Mucosa of rectum (tissue), 2 donors: ENCODE measurements around the gene ARHGAP32.
"Not testable (repeated sequence)": the region's sequence is repeated elsewhere in the genome, so short reads cannot be mapped to it uniquely, and the experiment has no call there.

Source experiments
- H3K27ac ChIP-seq, 2 donors: one replicate each; pipeline ENCODE4 v1.7.0; 2013; ENCODE audit warnings: inconsistent platforms in 2 of 2, low read depth in 2 of 2, low read length in 2 of 2
- H3K27me3 ChIP-seq, 2 donors: one replicate each; pipeline ENCODE4 v1.7.0; 2013; ENCODE audit warnings: low read length in 2 of 2; ENCODE audit not compliant: control insufficient read depth in 2 of 2, insufficient read depth in 2 of 2
- H3K36me3 ChIP-seq, 2 donors: one replicate each; pipeline ENCODE4 v1.7.0; 2013; ENCODE audit warnings: low read length in 2 of 2; ENCODE audit not compliant: control insufficient read depth in 2 of 2, insufficient read depth in 2 of 2
- H3K4me1 ChIP-seq, 2 donors: one replicate each; pipeline ENCODE4 v1.7.0; 2013; ENCODE audit warnings: low read length in 2 of 2, mild to moderate bottlenecking in 1 of 2; ENCODE audit not compliant: control insufficient read depth in 2 of 2, insufficient read depth in 2 of 2
- H3K4me3 ChIP-seq, 2 donors: one replicate each; pipeline ENCODE4 v1.7.0; 2013; ENCODE audit warnings: low read length in 2 of 2
- H3K9ac ChIP-seq, 2 donors: one replicate each; pipeline ENCODE4 v1.7.0; 2013; ENCODE audit warnings: low read length in 2 of 2, low read depth in 1 of 2, mild to moderate bottlenecking in 1 of 2
- H3K9me3 ChIP-seq, 2 donors: one replicate each; pipeline ENCODE4 v1.7.0; 2013; ENCODE audit warnings: low read length in 2 of 2; ENCODE audit not compliant: control insufficient read depth in 2 of 2
- donor health status: healthy.
- donor health status: Normal muscosa, but diverticular disease.

Gene ARHGAP32

GRCh38 chr11:129157080-129157479 is 35.0 kb downstream of the ARHGAP32 start:
- H3K4me1 ChIP-seq, H3K4me3 ChIP-seq, H3K9ac ChIP-seq, H3K9me3 ChIP-seq, H3K36me3 ChIP-seq, H3K27me3 ChIP-seq, H3K27ac ChIP-seq: not testable (repeated sequence)

DNA sequence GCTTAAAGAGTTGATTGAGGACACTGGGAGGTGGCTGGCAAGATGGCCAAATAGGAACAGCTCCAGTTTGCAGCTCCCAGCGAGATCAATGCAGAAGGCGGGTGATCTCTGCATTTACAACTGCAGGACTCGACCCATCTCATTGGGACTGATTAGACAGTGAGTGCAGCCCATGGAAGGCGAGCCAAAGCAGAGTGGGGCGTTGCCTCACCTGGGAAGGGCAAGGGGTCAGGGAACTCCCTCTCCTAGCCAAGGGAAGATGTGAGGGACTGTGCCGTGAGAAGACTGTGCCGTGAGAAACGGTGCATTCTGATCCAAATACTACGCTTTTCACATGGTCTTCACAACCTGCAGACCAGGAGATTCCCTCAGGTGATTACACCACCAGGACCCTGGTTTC is 36.4 kb downstream of the ARHGAP32 start:
- no peaks in the 10 kb centered on the region for H3K27me3 ChIP-seq
- no peaks in the 10 kb centered on the region for H3K9me3 ChIP-seq
- H3K4me3 ChIP-seq = no peak overlapping the region
- H3K36me3 ChIP-seq = peaks cover 0 to 2% of the 10 kb centered on the region in 2 donors
- H3K27ac ChIP-seq = no peak overlapping the region
- no peaks in the 10 kb centered on the region for H3K4me1 ChIP-seq
- no peak overlapping the region for H3K9ac ChIP-seq

- no peak overlapping the region for H3K27ac ChIP-seq
- H3K4me1 ChIP-seq = peaks cover 0 to 2% of the 10 kb centered on the region in 2 donors
- H3K27me3 ChIP-seq = no peaks in the 10 kb centered on the region
- no peaks in the 10 kb centered on the region for H3K36me3 ChIP-seq
- no peak overlapping the region for H3K4me3 ChIP-seq
- no peak overlapping the region for H3K9ac ChIP-seq
- no peaks in the 10 kb centered on the region for H3K9me3 ChIP-seq
Measured at GRCh38 chr11:129148487-129148886, 43.6 kb downstream of the ARHGAP32 start.

- Histone ChIP-seq H3K36me3 (no peaks in the 10 kb centered on the region), H3K4me3 (no peak overlapping the region), H3K9me3 (no peaks in the 10 kb centered on the region), H3K27me3 (no peaks in the 10 kb centered on the region), H3K27ac (no peak overlapping the region), H3K9ac (no peak overlapping the region), H3K4me1 (peaks cover 0 to 5% of the 10 kb centered on the region in 2 donors)
Measured at GRCh38 chr11:129146191-129146590, 45.9 kb downstream of the ARHGAP32 start.

DNA sequence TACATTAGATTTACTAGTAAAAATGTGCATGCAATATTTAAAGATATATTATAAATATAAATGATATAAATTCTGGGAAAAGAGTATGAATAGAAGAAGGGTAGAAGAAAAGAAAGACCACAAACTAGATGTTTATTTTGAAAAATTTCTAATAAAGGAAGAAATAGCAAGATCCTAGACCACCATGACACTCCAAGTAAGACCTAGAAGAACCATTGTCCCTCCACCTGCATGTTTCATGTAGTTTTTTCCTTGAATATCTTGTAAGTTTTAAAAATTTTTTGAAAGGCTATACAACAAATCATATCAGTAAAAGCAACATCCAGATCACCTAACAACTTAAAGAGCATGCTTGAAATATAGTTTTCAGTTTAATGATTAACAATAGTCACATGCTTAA is 46.8 kb downstream of the ARHGAP32 start:
- Histone ChIP-seq H3K36me3 (no peaks in the 10 kb centered on the region), H3K27me3 (no peaks in the 10 kb centered on the region), H3K9me3 (no peaks in the 10 kb centered on the region), H3K27ac (no peak overlapping the region), H3K9ac (no peak overlapping the region), H3K4me1 (peaks cover 0 to 5% of the 10 kb centered on the region in 2 donors), H3K4me3 (no peak overlapping the region)

- Histone ChIP-seq H3K36me3 (no peaks in the 10 kb centered on the region), H3K4me1 (peaks cover 0 to 5% of the 10 kb centered on the region in 2 donors), H3K9ac (no peak overlapping the region), H3K27me3 (no peaks in the 10 kb centered on the region), H3K4me3 (no peak overlapping the region), H3K9me3 (no peaks in the 10 kb centered on the region), H3K27ac (no peak overlapping the region)
Measured at GRCh38 chr11:129144256-129144655, 47.9 kb downstream of the ARHGAP32 start.

- H3K4me1 ChIP-seq = peaks cover 0 to 5% of the 10 kb centered on the region in 2 donors
- H3K27ac ChIP-seq = no peak overlapping the region
- no peaks in the 10 kb centered on the region for H3K27me3 ChIP-seq
Measured at GRCh38 chr11:129143335-129143734, 48.8 kb downstream of the ARHGAP32 start.

GRCh38 chr11:129141748-129142523 is 50.2 kb downstream of the ARHGAP32 start:
- no peaks in the 10 kb centered on the region for H3K36me3 ChIP-seq
- no peak overlapping the region for H3K4me3 ChIP-seq
- no peak overlapping the region for H3K27ac ChIP-seq
- H3K27me3 ChIP-seq = no peaks in the 10 kb centered on the region
- H3K4me1 ChIP-seq = peaks cover 0 to 3% of the 10 kb centered on the region in 2 donors
- H3K9ac ChIP-seq = no peak overlapping the region
- no peaks in the 10 kb centered on the region for H3K9me3 ChIP-seq

More at GRCh38 chr11:129143335-129143734, 48.8 kb downstream of the ARHGAP32 start:
- Histone ChIP-seq H3K36me3 (no peaks in the 10 kb centered on the region), H3K9me3 (no peaks in the 10 kb centered on the region), H3K4me3 (no peak overlapping the region), H3K9ac (no peak overlapping the region)

GRCh38 chr11:129131316-129131715 is 60.8 kb downstream of the ARHGAP32 start:
- no peaks in the 10 kb centered on the region for H3K36me3 ChIP-seq
- H3K9ac ChIP-seq = no peak overlapping the region
- H3K4me3 ChIP-seq = no peak overlapping the region
- H3K27me3 ChIP-seq = no peaks in the 10 kb centered on the region
- no peaks in the 10 kb centered on the region for H3K9me3 ChIP-seq
- no peak overlapping the region for H3K27ac ChIP-seq
- H3K4me1 ChIP-seq = no peaks in the 10 kb centered on the region

DNA sequence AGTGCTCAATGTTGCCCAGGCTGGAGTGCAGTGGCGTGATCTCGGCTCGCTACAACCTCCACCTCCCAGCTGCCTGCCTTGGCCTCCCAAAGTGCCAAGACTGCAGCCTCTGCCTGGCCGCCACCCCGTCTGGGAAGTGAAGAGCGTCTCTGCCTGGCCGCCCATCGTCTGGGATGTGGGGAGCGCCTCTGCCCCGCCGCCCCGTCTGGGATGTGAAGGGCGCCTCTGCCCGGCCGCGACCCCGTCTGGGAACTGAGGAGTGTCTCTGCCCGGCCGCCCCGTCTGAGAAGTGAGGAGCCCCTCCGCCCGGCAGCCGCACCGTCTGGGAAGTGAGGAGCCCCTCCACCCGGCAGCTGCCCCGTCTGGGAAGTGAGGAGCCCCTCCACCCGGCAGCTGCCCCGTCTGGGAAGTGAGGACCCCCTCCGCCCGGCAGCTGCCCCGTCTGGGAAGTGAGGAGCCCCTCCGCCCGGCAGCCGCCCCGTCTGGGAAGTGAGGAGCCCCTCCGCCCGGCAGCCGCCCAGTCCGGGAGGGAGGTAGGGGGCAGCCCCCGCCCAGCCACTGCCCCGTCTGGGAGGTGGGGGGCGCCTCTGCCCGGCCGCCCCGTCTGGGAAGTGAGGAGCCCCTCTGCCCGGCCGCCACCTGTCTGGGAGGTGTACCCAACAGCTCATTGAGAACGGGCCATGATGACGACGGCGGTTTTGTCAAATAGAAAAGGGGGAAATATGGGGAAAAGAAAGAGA is 63.1 kb downstream of the ARHGAP32 start:
- not testable (repeated sequence) for H3K9ac ChIP-seq, H3K27me3 ChIP-seq, H3K9me3 ChIP-seq, H3K4me3 ChIP-seq, H3K27ac ChIP-seq, H3K4me1 ChIP-seq, H3K36me3 ChIP-seq
